Neural cell (in vitro differentiated cells): ENCODE data around the gene RAI2. TPM values are rescaled to one million over a fixed set of nuclear protein-coding genes. Genes with fewer than 3 reads are reported as not detected.

Source experiments
- H2AFZ ChIP-seq: fragments of 200-600, 300-800 bp; sonication (generic), shearing (Covaris generic); 2 replicates; pipeline ENCODE4 v1.6.0; 2014; ENCODE audit warnings: low read depth, mild to moderate bottlenecking, antibody characterized with exemption, low read length, moderate library complexity
- H3F3A ChIP-seq: fragments of 200-600 bp; shearing (Covaris generic); 2 replicates; pipeline ENCODE4 v1.6.1; 2016; ENCODE audit warnings: mild to moderate bottlenecking, moderate library complexity, mixed read lengths, antibody characterized with exemption, low read length; ENCODE audit not compliant: insufficient read depth, poor library complexity, severe bottlenecking
- H3K27ac ChIP-seq: fragments of 200-600, 300-800 bp; sonication (generic), shearing (Covaris generic); 2 replicates; pipeline ENCODE4 v1.5.1; 2014; ENCODE audit warnings: mild to moderate bottlenecking, low read length, moderate library complexity
- H3K27me3 ChIP-seq: fragments of 300-800, 200-600 bp; sonication (generic), shearing (Covaris generic); 2 replicates; pipeline ENCODE4 v1.6.0; 2014; ENCODE audit warnings: mild to moderate bottlenecking, low read depth, low read length, moderate library complexity; ENCODE audit not compliant: insufficient read depth
- H3K36me3 ChIP-seq: fragments of 300-800, 200-600 bp; sonication (generic), shearing (Covaris generic); 2 replicates; pipeline ENCODE4 v1.5.1; 2014; ENCODE audit warnings: mild to moderate bottlenecking, antibody characterized with exemption, low read length, moderate library complexity; ENCODE audit not compliant: insufficient read depth
- H3K4me2 ChIP-seq: fragments of 300-800, 200-600 bp; sonication (generic), shearing (Covaris generic); 2 replicates; pipeline ENCODE4 v1.6.0; 2014; ENCODE audit warnings: mild to moderate bottlenecking, low read length
- H3K4me3 ChIP-seq: fragments of 300-800, 200-600 bp; sonication (generic), shearing (Covaris generic); 2 replicates; pipeline ENCODE4 v1.5.1; 2014; ENCODE audit warnings: mild to moderate bottlenecking, low read length, moderate library complexity
- H3K79me2 ChIP-seq: fragments of 200-600 bp; shearing (Covaris generic); replicated peaks from 2 replicates; pipeline ENCODE4 v1.6.0; 2014; ENCODE audit warnings: mild to moderate bottlenecking, low read length, moderate library complexity; ENCODE audit not compliant: insufficient read depth
- H3K9ac ChIP-seq: fragments of 300-800, 200-600 bp; sonication (generic), shearing (Covaris generic); 2 replicates; pipeline ENCODE4 v1.6.1; 2016; ENCODE audit warnings: mild to moderate bottlenecking, low read length, mixed read lengths
- H3K9me2 ChIP-seq: fragments of 200-600 bp; shearing (Covaris generic); 2 replicates; pipeline ENCODE4 v1.6.1; 2016; ENCODE audit warnings: mild to moderate bottlenecking, low read length, mixed read lengths; ENCODE audit not compliant: insufficient read depth
- H3K9me3 ChIP-seq: fragments of 200-600, 300-800 bp; sonication (generic), shearing (Covaris generic); 2 replicates; pipeline ENCODE4 v1.6.1; 2016; ENCODE audit warnings: mild to moderate bottlenecking, mixed run types, low read length, moderate library complexity, mixed read lengths
- H4K20me1 ChIP-seq: fragments of 200-600 bp; shearing (Covaris generic); 2 replicates; pipeline ENCODE4 v1.6.1; 2016; ENCODE audit warnings: mild to moderate bottlenecking, mixed run types; ENCODE audit not compliant: insufficient read depth
- CTCF ChIP-seq: fragments of 450-650 bp; IDR thresholded peaks from 2 replicates; pipeline ENCODE4 v1.5.1; 2014; ENCODE audit warnings: antibody characterized with exemption, mild to moderate bottlenecking, moderate library complexity; ENCODE audit not compliant: poor library complexity, severe bottlenecking
- EP300 ChIP-seq: fragments of 450-650 bp; conservative IDR thresholded peaks from 2 replicates; pipeline ENCODE4 v1.6.1; 2014; ENCODE audit warnings: antibody characterized with exemption, mild to moderate bottlenecking, moderate library complexity; ENCODE audit not compliant: poor library complexity, severe bottlenecking
- EZH2 ChIP-seq: fragments of 200-600, 300-800 bp; shearing (Covaris generic), sonication (generic); IDR thresholded peaks from 2 replicates; pipeline ENCODE4 v1.6.1; 2014; ENCODE audit warnings: antibody characterized with exemption, low read length, borderline replicate concordance, mild to moderate bottlenecking; ENCODE audit not compliant: insufficient read depth, poor library complexity, severe bottlenecking
- MXI1 ChIP-seq: fragments of 450-650 bp; conservative IDR thresholded peaks from 2 replicates; pipeline ENCODE4 v1.6.1; 2014; ENCODE audit warnings: antibody characterized with exemption, mild to moderate bottlenecking; ENCODE audit not compliant: poor library complexity, severe bottlenecking
- POLR2AphosphoS5 ChIP-seq: IDR thresholded peaks from 2 replicates; pipeline ENCODE4 v1.6.1; 2012
- RAD21 ChIP-seq: fragments of 450-650 bp; conservative IDR thresholded peaks from 2 replicates; pipeline ENCODE4 v1.6.1; 2014; ENCODE audit warnings: antibody characterized with exemption, mild to moderate bottlenecking, moderate library complexity
- REST ChIP-seq: IDR thresholded peaks from 2 replicates; pipeline ENCODE4 v1.6.1; 2012; ENCODE audit warnings: borderline replicate concordance
- SMC3 ChIP-seq: fragments of 450-650 bp; conservative IDR thresholded peaks from 2 replicates; pipeline ENCODE4 v1.6.1; 2014; ENCODE audit warnings: antibody characterized with exemption, mild to moderate bottlenecking, moderate library complexity; ENCODE audit not compliant: poor library complexity
- TAF1 ChIP-seq: IDR thresholded peaks from 2 replicates; pipeline ENCODE4 v1.6.1; 2012; ENCODE audit warnings: low read depth
- polyA plus RNA-seq: library from polyadenylated mRNA; depleted of rRNA; stranded (reverse); fragments of >200 nt; gene quantifications from 2 replicates; pipeline ENCODE4 v1.2.3, GENCODE V29; 2014

Gene RAI2
- polyA plus RNA-seq, 1 donor from 2014 or later, result 4.8 TPM

GRCh38 chrX:17854069-17854468, 7.0 kb downstream of the RAI2 start:
- TF ChIP-seq REST, result no peak
- no peak for TF ChIP-seq EP300
- no peak for TF ChIP-seq EZH2
- no peak for TF ChIP-seq MXI1
- TF ChIP-seq TAF1, result no peak
- no peak for TF ChIP-seq POLR2AphosphoS5
- no peak for TF ChIP-seq SMC3
- TF ChIP-seq CTCF, result no peak
- TF ChIP-seq RAD21, result no peak
- Histone ChIP-seq H3K36me3 (no peaks in the 10 kb centered on the region), H3F3A (no peaks in the 10 kb centered on the region), H3K4me2 (no peak overlapping the region), H3K9ac (no peak overlapping the region), H3K27me3 (peaks cover 6% of the 10 kb centered on the region), H3K9me3 (no peaks in the 10 kb centered on the region), H3K27ac (no peak overlapping the region), H2AFZ (no peak overlapping the region), H3K4me3 (no peak overlapping the region), H3K79me2 (peaks cover 3% of the 10 kb centered on the region), H3K9me2 (no peaks in the 10 kb centered on the region), H4K20me1 (no peaks in the 10 kb centered on the region)

DNA sequence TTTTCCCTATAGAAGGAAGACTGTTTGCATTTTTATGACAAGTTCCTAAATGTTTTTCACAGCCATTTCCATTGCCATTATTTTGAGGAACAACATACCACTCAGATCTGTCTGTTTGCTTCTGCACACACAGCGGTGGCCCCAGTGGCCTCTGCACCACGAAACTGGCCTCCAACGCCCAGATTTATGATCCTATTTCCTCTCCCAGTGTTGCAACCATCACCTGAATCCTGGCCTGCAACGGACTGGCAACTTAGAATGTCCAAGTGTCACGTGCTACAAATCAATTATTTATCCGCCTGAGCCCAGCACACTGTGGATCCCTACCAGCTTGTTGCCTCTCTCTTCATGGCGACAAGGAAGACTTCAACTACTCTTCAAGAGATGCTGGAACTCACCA, 9.2 kb downstream of the RAI2 start:
- H3K9me2 ChIP-seq, result no peaks in the 10 kb centered on the region
- no peak overlapping the region for H3K4me2 ChIP-seq
- H3K4me3 ChIP-seq, result no peak overlapping the region
- H3K36me3 ChIP-seq, result no peaks in the 10 kb centered on the region
- H3K9me3 ChIP-seq, result no peaks in the 10 kb centered on the region
- H3K79me2 ChIP-seq, result no peaks in the 10 kb centered on the region
- no peaks in the 10 kb centered on the region for H3K27me3 ChIP-seq
- no peaks in the 10 kb centered on the region for H3F3A ChIP-seq
- H4K20me1 ChIP-seq, result no peaks in the 10 kb centered on the region
- H2AFZ ChIP-seq, result no peak overlapping the region
- no peak overlapping the region for H3K27ac ChIP-seq
- H3K9ac ChIP-seq, result no peak overlapping the region
- no peak for TF ChIP-seq REST
